Hepatic stellate cell (primary cell): Measurements from ENCODE around the gene PDE1C.

Source experiments
- DNase-seq: peaks from one replicate; pipeline ENCODE4 v3.0.0; 2011; ENCODE audit warnings: low spot score

PDE1C gene

DNA sequence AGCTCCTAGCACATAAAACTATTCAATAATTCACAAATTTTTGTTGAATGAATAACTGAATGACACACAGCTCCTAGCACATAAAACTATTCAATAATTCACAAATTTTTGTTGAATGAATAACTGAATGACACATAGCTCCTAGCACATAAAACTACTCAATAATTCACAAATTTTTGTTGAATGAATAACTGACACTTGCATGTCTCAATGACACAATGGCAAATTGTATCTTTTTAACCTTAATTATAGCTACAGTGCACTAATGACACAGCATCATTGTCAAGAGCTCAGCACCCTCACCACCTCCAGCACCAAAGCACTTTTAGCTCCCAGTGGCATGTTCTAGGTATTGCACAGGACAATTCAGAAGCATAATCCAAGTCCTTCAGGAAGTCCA, 131.6 kb downstream of the PDE1C start:
- no peak for DNase-seq

DNA sequence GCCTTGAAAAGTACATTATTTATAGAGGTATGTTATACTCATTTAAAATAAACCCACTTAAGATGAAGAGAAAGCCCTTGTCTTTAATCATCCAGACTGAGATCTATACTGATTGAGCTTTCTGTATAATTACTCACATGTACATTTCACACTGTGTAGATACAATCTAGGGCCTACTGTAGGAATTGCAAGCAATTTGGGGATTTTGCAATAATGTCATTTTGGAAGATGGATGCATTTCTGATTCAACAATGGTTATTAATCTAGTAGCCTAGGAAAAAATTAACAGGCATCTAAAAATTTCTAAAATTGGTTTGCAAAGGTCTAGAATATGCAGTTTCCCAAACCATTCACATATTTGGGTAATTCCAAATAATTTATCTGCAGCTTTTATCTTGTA, 132.2 kb downstream of the PDE1C start:
- no peak for DNase-seq

DNA sequence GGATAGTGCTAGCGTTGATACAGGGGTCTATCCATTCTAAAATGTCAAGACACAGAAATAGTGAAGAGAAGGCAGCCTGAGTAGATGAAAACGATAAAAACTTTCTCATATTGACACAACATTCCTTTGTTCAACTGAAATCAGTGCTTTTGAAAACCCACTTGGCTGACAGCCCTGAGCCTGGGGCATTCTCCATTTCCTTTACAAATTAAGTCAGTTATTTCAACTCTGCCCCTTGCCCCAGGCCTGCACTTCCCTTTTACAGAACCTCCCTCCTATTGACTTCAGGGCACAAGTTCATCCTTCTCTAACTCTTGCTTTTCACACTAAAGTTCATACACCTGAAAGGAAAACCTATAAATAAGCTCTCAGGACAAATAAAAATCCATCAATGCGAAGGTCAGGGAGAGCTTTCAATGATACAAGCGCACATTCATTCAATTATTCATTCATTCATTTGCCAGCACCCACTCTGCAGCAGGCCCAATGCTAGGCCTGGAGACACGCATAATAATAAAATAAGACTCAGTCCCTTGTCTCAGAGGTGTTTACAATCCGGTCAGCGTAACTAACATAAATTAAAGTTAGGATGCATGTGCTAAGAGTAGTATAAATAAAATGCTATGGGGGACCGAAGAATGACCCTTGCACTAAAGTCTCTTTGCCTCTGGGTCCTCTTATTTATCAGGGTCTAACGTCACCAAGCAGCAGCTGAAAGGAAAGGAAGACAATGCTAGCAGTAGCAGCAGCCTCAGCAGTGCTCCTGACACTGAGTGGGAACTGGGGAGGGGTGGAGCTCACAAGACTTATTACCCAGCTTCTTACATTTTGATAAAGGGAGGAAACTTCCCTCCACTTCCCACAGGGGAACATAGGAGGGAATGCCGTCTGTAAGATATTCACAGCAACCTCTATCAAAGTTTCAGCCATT, 134.8 kb downstream of the PDE1C start:
- no peak for DNase-seq

DNA sequence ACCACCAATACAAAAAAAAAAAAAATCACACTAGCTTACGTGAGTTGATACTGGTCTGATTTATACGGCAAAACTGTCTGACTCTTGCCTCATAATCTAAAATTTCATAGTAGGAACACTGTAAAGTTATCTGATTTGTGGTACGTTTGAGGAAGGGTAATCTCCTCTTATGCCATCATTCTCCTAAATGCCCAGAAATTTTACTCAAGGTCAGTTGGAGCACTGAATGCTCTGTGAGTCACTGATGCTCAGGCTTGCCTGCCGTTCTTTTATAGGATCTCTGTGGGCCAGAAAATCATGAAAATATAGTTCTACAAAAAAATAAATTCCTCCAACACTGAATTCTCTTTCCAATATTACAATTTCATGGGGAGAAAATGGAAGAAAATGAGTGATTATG, 135.7 kb downstream of the PDE1C start:
- DNase-seq: no peak

DNA sequence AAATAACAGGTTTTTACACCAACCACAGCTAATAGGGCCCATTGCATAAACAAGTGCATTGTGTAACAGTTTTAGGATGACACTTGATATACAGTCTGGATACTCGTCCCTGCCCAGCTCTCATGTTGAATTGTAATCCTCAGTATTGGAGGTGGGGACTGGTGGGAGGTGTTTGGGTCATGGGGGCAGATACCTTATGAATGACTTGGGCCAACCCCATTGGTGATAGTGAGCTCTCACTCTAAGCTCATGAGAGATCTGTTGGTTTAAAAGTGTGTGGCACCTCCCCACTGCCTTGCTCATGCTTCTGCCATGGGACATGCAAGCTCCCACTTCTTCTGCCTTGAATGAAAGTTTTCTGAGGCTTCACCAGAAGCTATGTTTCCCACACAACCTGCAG, 136.7 kb downstream of the PDE1C start:
- no peak for DNase-seq

DNA sequence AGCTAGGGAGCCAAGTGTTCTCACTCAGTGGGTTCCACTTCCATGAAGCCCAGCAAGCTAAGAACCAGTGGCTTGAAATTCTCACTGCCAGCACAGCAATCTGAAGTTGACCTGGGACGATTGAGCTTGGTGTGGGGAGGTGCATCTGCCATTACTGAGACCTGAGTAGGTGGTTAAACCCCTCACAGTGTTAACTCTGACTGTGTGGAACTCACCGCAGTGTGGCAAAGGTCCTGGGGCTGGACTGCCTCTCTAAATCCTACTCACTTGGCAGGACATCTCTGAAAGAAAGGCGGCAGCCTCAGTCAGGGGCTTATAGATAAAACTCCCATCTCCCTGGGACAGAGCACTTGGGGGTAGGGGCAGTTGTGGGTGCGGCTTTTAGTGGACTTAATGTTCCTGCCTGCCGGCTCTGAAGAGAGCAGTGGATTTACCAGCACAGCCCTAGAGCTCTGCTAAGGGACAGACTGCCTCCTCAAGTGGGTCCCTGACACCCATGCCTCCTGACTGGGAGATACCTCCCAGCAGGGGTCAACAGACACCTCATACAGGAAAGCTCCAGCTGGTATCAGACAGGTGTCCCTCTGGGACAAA, 143.1 kb downstream of the PDE1C start:
- DNase-seq: no peak

- DNase-seq: no peak
These were observed 144.3 kb downstream of the PDE1C start for GRCh38 chr7:31925753-31926454.

DNA sequence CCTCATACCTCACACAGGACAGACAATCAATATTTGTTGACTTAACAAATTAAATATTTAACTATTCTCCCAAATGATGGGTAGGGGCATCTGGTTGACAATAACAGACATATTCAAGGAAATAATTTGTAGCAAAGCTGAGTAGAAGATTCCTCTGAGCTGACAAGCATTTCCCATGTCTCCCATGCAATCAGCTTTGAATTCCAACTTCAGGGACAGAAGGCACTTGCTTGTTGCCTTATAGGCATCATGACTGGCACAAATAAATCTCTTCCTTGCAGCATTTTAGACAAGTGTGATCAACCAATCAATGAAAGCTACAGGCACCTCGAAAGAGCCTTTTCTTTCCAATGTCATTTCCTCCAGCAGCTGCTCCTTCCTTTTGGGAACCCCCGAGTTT, 146.0 kb downstream of the PDE1C start:
- no peak for DNase-seq

DNA sequence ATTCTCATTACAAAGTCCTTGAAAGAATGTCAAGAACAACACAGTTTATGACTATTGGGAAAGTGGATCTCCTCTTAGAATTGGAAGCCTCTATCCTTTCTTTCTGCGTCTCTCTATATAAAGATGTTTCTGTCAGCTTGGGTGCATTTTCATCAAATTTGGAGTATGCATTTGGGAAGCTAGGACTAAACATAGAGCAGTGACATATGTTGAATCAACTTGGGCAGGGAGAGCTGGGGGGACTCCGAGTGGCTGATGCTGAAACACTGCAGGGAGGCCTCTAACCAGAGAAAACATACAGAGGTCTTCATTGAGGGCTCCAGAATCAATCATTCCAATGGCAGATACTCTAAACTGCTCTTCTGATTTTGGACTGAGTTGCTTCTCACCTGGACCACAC, 147.4 kb downstream of the PDE1C start:
- no peak for DNase-seq

DNA sequence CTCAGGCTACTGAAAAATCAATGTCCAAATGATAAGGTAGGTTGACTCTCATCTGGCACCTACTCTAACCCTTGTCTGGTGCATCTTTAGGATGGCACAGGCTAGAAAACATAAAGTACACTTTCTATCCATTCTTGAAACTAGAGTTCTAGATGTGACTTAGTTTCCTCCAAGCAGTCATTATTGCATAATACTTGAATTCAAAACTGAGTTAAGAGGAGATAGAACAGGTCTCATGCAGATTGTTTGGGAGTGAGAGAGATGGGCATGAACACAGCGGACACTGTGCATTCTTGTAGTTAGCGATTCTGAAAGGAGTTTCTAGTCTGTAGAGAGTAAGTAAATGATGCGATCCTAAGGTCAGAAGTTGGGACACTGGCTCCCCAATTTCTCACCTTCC, 149.2 kb downstream of the PDE1C start:
- DNase-seq: no peak

DNA sequence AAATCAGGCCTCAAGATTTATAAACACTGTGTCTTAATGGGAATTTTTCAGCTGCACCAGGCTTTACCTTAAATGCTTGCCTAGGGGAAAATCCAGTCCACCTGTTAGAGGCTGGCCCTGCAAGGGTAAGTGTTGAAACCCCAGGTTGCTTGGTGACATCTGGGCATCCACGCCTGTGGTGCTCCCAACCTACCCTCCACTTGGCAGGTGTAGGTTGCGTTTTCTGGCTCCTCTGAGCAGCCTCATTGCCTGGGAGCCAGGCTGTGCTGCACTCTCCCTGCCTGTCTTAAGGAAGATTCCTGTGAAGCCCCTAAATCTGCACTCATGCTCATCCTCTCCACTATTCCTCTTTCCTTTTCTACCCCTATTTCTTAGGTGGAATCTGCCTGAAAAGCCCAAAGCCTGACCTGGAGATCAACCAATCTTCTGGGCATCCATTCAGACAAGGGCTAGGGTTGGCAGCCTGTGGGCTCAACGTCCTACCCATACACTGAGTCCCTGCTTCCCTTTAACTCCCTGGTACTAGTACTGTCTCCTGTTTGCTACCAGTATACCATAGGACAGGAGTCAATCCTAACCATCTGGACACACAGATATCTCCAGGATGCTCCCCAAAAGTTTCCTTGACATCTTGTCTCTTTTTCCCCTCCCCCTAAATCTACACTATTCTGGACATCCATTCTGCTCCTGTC, 150.4 kb downstream of the PDE1C start:
- no peak for DNase-seq

DNA sequence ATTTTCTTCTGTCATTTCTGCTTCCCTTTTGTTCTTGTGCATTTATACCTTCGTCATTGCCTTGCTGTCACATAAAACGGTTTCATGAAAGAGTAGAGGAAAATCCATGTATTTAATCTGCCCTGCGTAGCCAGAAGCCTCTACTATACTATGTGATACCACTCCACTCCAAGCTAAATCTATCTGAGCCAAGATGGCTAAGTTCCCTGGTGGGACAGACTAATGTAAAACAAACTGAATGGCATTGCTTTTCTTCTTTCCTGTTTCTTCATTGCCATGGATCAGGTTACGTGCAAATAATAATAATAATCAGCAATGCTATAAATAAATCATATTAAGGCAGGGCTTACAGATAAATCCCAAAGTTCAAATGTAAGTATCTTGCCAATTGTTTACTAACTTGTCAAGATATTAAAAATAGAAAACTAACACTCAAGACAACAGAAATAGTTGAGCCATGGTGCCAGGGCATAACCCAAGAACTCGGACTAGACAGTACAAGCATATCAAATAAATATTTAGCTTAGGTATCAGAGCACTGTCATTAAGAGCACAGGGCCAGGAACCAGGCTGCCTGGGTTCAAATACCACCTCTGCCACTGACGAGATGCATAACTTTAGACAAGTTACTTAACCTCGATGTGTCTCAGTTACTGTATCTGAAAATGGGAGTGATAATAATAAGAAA, 151.4 kb downstream of the PDE1C start:
- DNase-seq: no peak

DNA sequence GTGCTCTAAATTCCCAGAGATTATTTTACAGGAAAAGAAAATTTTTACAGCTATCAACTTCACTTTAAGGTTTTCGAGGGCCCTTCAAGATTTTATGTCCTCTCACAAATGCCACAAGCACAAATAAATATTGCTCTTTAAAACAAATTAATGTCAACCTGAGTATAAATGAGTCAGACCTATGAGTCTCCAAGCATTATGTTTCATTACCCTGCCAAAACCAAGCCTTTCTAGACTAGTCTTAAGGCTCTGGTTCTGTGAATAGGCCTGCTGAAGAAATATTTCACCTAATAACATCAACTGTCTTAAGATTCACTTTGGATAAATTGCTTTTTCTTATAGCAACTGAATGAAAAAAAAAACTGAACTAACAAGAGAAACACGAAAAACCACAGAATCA, 153.0 kb downstream of the PDE1C start:
- no peak for DNase-seq

DNA sequence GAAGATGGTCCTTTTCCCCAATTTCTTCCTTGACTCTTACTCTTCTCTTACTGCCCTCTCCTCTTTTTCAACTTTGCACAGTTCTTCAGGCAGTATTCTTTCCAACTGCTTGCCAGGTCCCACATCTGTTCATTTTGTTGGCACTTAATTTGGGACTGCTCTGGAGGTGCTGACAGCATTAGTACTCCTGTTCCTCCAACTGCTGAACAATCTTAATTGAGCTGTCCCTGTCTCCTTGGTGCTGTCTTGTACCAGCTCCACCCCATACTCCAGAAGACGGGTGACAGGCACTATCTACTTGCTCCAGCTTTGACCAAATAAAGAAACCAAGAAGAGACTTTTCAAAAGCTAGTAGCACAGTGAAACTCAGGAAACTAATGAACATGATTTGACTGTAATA, 160.0 kb downstream of the PDE1C start:
- DNase-seq: no peak

DNA sequence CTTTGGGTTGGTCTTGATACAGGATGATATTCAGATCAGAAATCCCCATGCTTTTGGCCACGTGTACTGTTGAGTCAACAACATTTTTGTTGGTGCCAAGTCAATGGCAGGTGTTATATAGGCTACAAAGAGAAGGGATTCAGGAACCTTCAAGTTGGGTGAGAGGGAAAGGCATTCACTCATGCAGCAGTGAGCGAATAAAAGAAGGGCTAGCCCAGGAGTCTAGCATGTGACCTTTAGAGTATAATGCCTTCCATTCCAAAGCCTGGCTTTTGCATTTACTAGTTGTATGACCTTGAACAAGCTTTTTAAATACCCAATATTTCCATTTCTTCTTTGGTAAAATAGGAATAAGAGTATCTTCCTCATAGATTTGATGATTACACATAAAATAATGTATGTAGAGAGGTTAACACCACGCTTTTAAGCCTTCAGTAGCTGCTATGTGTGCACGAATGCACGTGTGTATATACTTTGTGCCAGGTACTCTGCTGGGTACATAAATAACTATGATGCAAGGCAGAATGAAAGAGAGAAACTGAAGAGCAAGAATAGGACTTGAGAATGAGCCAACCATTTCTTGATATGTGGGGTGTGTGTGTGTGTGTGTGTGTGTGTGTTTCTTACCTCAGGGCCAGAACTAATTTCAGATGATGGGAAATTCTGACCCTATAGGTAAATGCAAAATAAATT, 163.6 kb downstream of the PDE1C start:
- no peak for DNase-seq

GRCh38 chr7:31903962-31904361, 166.2 kb downstream of the PDE1C start:
- no peak for DNase-seq

- DNase-seq: no peak
These were observed 170.8 kb downstream of the PDE1C start for GRCh38 chr7:31899356-31899927.

DNA sequence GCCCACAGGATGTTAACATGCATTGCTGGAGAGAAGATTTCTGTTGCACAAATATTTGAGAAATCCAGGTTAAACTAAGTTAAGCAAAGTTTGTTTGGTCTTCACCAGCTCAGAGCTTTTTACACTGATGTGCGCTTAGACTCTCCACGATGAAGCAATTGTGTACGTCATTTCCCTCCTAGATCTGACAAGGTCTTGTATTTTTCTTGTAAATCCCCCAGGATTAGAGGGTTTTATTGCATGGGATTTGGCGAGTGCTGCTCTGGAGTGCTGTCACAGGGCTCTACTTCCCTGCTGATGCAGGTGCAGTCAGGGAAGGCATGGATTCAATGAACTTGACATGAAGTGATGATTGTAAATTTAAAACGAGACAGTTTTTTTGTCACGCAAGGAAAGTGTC, 173.3 kb downstream of the PDE1C start:
- no peak for DNase-seq

DNA sequence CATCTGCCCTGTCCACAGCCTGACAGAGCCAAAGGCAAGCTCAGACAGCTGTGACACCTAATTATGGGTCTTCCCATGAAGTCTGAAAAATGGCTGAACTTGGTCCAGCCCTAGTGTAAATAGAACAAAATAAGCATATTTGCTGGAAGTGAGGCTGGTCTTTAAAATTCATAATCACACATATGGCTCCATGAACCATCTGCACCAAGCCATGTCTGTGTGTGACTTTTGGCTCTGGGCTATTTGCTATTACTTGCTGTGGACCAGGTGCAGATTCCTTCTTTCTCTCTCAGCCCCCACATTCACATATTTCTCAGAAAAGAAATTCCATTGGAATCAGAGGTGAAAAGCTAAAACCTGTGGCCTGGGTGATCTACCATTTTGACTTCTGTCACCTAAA, 175.9 kb downstream of the PDE1C start:
- DNase-seq: no peak

DNA sequence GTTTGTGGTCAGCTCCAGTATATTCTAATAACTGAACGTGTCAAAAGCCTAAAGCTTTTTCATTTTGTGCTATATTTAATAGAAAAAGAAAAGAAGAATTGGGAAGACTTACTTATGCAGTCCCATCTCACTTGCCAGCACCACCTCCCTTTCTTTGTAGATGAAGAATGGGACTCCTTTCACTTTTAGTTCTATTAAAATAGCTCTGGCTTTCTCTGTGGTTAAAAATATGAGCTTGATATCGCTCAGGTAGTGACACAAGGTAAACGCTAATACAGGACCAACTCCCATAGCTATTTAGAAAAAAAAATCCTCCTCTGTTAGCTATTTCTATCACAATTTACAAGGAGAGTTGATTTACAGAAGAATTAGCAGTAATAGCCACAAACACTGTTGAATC, 176.8 kb downstream of the PDE1C start:
- no peak for DNase-seq
